CD4-positive, alpha-beta T cell treated with Interleukin-4 for 4 hours (primary cell): Measurements from ENCODE around the gene RRAGD.
A peak's percentile ranks its signal among the peaks of the same experiment; 100 is the strongest.

Experiments used
- DNase-seq: peaks from one replicate; pipeline ENCODE4 v3.0.0-alpha.2; 2020

Gene RRAGD, protein sequence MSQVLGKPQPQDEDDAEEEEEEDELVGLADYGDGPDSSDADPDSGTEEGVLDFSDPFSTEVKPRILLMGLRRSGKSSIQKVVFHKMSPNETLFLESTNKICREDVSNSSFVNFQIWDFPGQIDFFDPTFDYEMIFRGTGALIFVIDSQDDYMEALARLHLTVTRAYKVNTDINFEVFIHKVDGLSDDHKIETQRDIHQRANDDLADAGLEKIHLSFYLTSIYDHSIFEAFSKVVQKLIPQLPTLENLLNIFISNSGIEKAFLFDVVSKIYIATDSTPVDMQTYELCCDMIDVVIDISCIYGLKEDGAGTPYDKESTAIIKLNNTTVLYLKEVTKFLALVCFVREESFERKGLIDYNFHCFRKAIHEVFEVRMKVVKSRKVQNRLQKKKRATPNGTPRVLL

DNA sequence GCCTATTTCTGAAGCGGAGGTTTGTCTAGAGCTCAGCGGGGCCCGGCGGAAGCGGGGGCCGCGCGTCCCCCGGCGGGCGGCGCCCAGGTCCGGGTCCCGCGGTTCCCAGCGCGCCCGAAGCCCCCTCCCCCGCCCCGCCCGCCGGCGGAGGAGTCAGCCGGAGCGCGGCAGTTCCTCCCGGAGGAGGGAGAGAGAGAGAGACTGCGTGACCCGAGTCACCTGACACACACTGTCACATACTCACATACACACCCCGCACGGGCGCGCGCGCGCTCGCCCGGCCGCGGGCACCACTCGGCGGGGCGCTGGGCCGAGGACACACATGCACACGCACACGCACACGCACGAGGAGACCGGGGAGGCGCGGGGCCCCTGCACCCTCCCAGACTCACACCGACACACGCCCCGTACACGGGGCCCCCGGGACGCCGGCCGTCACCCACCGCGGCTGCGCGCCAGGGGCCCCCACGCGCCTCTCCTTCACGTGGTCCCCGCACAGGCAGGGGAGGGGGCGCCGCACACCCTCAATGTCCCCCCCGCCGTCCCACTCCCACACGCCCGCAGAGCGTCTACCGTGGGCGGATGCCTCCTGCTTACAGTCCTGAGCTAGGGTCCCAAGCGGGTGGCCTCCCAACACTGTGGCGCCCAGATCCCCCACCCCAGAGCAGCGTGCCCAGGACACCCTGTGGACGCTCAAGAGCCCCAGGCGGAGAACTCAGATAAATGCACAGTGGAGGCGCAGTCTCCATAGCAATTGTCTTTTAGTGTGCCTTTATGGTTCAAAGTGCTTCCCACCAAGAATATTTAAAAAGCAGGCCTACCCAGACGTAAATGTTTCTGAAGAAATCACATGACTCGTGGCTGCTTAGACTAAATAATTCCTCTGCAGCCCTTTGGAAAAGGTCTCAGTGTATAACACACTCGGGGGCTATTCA is at the start of gene RRAGD:
Gene RRAGD, minus strand, starts transcription at position 203 of the 935 bp plus-strand sequence. CDS start 280 bp downstream, outside the sequence.
- peak; percentile 60 for DNase-seq

DNA sequence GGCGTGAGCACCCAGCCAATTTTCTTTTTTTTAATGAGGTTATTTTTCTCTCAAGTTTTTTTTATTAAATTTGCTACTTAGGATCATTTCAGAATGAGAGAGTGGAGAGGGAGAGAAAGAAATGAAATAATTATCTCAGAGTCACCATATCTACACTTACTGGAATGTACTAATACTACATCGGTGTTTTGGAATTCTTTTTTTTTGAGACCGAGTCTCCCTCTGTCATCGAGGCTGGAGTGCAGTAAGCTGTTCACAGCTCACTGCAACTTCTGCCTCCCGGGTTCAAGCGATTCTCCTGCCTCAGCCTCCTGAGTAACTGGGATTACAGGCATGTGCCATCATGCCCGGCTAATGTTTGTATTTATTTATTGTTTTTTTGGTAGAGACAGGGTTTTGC is 48.6 kb upstream of the RRAGD start:
- DNase-seq, result no peak

DNA sequence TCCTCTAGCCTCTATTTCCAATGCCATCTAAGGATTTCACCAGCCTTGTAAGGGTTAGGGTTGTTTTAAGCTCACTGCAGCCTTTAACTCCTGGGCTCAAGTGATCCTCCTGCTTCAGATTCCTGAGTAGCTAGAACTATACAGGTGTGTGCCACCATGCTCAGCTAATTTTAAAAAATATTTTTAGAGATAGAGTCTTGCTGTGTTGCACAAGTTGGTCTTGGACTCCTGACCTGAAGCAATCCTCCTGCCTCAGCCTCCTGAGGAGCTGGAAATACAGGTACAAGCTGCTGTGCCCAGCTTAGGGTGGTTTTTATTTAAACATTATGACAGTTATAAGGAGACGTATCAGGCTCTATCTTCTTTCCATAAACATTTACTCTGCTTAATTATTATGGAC is 47.4 kb upstream of the RRAGD start:
- no peak for DNase-seq

DNA sequence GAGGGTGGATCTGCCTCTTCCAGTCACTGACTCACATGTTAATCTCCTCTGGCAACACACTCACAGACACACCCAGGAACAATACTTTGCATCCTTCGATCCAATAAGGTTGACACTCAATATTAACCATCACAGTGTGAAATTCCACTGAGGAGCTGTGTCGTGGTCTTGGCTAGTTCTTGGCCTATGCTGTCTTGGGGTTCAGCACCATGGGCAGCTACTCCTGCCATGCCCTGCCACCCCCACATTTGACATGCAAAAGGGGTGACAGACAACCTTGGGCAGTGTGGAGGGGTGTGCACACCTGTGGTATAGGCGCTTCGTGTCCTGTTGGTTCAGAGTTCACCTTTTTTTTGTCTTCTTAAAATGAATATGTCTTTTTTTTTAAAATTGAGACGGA is 46.6 kb upstream of the RRAGD start:
- no peak for DNase-seq

DNA sequence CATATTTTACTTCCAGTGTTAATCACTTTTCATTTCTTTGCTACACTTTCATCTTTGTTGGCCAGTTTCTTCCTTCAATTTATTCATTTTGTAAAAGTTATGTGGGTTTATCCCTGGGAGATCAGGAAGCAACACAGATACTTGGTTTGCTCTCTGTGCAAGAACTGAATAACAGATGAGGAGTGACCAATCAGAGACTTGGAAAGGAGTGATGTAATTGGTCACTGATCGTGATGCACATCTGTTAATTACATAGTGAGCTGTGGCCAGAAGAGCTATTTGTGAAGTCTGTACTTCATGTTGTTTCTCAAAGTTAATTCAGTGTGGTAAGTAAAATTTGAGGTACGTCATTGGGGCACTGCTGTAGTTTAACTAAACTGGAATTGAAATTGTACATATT is 42.2 kb upstream of the RRAGD start:
- DNase-seq, result no peak

DNA sequence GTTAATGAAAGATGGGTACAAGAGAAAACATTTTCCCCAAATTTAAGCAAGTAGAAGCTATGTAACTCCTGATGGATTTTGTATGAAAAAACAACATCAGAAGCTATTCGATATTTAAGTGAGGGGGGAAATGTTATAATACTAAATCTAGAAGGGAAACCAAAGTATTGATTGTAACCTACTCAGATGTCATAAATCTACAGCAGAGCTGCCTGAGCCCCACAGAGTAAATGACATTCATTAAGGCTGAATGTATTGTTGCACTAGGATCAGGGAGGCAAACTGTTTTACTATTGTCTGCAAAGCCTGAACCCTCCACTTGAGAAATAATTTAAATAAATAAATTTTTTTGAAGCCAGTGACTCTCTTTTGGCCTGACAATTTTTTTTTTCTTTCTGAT is 40.2 kb upstream of the RRAGD start:
- DNase-seq, result no peak

DNA sequence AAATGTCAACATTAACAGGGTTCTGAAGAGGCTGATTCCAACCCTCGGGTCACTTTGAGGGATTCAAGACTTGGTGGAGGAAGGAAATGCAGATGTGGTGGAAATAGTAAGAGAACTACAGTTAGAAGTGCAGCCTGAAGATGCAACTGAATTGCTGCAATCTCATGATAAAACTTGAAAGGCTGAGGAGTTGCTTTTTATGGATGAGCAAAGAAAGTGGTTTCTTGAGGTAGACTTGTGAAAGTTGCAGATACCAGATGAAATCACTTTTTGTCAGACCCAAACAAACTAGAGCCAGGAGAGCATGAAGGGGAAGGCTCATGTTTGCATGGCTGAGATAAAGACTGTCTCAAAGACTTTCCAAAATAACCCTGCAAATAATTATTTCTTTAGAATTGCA is 37.1 kb upstream of the RRAGD start:
- no peak for DNase-seq

DNA sequence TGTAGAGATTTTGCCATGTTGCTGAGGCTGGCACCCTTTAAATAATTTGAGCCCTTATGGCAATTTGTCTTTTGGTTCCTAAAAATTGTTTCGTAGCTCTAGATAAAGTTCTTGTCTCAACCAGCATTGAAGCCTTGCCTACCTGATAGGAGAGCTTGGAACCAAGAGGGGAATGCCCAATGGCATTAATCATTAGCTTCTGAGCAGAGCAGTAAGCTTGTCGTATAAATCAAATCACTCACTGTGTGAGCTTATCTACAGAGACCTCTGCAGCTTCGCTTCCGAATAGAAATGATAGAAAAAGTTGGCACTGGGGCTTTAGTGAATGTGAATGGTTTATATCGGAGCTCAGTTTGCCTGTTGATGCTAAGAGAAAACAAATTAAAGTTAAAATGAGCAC is 31.6 kb upstream of the RRAGD start:
- DNase-seq, result no peak

DNA sequence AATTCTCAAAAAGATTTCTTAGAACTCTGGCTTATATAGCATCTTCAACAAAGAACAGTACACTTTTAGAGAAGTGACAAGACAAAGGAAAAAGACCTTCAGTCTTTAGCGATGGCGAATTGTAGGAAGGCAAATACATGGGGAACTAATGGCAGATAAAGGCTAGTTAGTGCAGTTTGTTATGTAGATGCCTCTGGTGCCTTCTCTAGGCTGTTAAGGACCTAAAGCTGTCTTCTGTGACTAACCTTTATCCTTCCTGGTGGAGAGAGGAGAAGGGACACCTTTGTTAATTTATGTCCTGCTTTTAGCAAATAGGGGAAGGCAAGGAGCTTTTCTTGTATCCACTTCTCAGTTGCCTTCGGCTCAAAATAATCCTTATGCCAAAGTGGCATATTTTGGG is 28.1 kb upstream of the RRAGD start:
- DNase-seq, result no peak

DNA sequence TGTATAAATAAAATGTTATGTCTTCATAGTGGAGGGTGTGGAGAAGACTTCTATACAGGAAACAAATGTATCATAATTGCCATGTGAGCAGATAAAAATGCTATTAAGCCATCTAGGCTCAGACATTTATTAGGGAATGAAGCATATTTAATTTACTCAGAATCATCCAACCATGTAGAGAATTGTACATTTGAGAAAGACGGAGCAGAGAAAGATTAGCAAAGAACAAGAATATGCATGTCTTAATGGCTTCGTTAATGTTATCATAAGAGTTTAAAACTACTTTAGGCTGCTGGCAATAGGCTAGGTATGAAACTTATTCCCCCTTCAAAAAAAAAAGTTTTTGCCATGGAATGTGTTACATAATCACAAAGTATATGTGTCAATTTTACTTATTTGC is 26.9 kb upstream of the RRAGD start:
- DNase-seq, result no peak

DNA sequence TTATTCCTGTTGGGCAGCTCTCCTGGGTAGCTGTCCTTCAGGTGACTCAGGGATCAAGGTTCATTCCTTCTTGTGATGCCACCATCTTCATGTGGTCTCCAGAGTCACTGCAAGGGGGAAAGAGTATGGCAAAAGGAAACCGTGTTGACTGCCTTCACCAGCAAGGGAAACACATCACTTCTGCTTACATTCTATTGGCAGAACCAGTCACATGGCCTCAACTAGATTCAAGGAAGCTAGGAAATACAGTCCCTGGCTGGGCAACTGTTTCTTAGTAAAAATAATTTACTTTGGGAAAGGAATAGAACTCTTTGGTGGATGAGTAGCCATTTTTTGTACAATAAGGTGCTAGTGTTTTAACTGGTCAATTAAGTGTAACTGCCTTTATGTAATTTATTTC is 26.2 kb upstream of the RRAGD start:
- DNase-seq, result no peak

DNA sequence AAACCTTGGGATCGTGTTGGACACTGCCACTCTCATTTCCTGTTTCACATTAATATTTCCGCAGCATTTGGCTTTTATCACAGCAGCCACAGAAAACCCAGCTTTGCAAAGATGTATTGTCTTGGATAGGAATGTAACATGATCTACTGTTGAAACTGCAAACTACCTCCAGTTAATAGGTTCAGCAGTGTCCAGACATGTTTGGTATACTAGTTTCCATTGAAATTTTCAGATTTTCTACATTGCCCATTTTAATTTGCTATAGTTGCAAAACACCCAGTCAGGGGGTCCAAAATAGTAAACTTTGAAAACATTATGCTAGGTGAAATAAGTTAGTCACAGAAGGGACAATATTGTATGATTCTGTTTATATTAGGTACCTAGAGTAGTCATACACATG is 24.2 kb upstream of the RRAGD start:
- DNase-seq, result no peak

DNA sequence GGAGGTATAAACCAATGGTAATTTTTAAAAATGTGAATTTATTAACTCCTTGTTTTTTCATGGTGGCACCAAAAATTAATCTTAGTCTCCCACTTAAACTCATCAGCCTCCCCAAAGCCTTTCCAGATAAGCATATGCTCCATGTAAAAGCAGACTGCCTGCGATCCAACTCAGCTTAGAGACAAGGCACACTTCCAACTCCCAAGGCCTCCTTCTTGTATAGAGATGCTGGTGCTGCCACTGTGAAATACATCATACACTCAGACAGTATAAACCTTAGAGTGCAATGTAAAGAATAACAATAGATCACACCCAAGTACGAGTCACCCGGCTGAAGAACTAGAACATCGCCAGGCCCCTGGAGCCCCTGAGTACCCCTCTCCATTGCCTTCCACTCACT is 22.9 kb upstream of the RRAGD start:
- DNase-seq, result no peak

DNA sequence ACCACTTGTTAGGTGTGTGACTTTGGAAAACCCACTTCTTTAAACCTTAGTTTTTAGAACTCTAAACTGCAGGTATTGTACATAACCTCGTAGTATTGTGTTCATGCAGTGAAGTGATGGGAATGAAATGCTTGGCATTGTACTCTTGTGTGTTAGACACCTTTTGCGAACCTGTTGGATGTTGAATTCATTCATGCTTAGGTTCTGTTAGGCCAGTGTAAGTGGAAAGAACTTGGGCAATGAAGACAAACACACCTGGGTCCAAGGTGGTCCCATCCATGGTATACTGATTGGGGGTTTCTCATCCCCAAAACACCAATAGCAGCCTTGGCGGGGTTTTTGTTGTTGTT is 22.1 kb upstream of the RRAGD start:
- no peak for DNase-seq

DNA sequence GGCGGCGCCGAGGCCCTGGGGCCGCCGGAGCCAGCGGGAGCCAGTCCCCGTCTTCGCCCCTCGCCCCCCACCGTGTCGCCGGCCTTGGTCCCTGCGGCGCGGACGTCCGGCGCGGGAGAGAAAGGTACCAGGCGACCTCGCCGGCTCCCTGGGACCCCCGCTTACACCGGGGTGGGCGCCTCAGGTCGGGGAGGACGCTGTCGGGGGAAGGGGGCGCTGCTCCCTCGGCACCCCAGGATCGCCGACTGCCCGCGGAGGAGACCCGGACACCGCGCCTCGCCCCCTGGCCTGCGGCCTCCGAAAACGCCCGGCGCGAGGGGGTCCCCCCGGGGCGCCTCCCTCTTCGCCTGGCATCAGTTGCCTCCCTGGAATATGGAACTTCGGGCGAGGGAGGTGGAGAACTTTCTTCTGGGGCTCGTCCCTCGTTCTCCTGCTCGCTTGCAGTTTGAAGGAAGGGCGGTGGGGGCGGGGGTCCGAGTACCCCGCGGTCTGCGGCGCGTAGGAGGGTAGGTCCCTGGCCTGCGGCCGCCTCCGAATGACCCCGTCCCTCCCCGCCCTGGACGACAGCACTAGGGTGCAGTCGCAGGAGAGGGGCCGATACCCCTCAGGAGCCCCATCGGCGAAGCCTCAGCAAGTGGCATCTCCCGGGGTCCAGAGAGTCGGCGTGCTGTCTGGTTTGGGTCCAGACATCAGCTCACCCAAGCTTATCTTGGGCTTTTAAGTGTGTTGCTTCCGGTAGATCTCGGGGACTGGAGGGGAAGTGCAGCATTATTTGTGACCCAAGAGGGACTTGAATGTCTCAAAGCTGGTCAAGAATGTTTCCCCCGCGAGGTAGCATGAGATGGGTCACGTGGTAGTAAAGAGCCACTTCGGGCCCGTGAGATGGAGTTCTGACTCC is 21.4 kb upstream of the RRAGD start:
- peak; percentile 22 for DNase-seq

DNA sequence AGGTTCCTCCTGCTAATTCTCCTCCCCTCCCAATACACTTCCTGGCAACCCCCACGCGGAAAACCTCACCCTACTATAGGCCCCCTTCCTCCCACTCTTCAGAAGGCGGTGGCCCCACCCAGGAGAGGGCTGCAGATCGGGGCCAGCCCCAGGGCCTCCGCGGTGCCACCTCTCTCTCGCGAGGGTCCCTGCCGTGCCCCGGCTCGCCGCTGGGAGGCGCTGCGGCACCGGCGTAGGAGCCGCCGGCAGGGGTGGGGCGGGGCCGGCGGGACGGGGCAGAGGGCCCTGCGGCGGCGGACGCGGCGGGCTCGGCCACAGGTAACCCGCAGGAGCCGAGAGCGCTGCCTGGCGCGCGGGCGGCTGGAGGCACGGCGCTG is 20.8 kb upstream of the RRAGD start, which contains the start of gene ANKRD6:
Gene ANKRD6, plus strand, starts transcription at position 278 of the 377 bp plus-strand sequence. CDS start 133,825 bp downstream, outside the sequence.
- peak; percentile 67 for DNase-seq

DNA sequence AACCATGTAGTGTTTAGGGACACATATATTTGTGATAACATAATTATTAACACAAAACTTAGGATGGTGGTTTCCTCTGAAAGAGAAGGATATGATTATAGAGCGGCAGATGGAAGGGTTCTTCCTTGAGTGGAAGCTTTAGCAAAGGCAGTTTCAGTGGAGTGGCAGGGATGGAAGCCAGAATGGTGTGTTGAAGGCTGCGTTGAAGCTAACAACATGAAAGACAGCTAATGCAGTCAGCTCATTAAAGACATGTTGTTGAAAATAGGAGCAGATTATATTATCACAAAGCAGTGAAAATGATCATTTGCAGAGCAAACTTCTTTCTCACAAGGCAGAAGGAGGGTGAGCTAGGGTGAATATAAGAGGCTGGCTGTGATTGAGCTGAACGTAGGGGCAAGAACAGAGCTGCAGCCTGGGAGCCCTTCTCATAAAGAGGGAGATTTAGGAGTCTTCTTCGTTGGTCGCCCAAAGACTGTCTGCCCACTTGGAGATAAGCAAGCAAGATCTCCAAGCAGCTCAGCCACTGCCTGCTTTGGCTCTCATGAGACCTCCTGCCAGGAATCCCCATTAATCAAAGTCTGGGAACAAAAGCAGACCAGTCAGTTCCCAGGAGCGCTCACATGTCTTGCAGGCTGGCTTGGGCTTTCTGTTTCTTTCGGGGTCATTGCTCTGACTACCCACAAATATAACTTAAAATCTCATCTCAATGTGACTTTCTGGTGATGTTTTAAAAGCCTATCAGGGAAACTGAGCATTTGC is 18.3 kb upstream of the RRAGD start:
- DNase-seq, result no peak

DNA sequence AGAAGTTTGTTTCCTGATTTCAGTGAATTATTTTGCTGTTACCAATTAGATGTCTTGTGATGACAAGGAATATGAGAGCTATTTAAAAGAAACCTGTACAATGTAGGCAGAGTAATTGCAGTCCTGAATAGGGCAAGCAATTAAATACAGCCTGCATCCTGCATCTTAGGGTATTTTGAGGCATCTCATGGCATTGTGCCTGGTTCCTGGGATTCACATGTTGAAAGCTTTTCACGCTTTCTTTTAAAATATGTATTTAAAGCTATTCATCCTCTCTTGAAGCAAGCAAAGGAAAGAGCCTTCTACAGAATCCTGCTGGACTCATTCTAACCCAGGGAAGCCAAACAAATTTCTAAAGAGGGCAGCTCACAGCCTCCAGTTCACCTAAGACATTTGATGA is 4.7 kb upstream of the RRAGD start:
- DNase-seq, result no peak

DNA sequence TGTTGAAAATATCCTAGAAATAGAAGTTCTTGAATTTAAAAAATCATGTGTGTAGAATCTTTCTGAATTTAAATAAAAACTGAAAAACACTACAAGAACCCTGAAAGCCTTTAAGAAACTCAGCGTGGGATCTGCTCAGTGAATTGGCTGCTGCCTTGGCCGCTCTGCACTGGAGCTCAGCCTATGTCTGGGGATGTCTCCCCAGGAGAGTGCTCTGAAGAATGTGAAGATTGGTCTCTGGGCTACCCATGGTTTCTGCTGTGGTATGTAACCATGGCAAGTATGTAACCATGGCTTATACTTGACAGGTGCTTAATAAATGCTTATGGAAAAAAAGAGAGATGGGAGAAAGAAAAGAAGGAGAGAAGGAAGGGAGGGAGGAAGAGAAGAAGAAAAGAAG is 3.1 kb upstream of the RRAGD start:
- no peak for DNase-seq

DNA sequence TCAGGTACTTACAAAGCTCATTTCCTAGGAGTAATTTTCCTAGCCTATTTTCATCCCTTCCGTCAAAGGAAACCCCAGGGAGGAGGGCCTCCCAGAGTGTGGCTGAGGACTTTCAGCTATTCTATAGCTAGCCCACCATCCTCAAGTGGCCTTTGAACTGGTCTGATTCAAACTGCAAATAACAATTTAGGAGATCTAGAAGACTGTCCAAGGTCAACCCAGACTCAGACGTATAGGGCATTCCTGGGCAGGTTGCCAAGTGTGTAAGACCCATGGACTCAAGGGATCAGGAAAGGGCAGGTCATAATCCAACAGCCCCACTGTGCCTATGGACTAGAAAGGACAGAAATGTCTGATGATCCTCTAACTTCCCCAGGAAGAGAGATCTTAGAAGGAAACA is 2.1 kb upstream of the RRAGD start:
- DNase-seq, result no peak

DNA sequence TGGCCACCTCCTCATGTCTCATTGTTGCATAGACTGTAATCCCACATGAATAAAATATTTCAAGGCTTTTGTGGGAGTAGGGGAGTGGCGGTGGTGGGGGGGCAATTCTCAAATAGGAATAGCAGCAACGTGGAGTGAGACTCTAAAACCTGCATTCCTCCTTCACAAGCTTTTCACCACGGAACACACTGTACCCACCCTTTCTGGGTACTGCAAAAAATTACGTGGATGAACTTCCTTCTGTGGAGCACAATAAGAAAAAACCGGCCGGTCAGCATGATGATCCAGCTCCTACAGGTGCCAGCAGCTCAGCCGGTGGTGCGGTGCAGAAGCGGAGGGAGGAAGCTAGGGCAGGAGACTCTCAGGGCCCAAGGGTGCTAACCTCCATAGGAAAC is 930 bp upstream of the RRAGD start:
- DNase-seq, result no peak
